MG63 (cell line): Measurements from ENCODE around the gene SLC16A4. TPM values are rescaled to one million over a fixed set of nuclear protein-coding genes. Genes with fewer than 3 reads are reported as not detected.
A peak's percentile ranks its signal among the peaks of the same experiment; 100 is the strongest.
"Not testable (repeated sequence)": the region's sequence is repeated elsewhere in the genome, so short reads cannot be mapped to it uniquely, and the experiment has no call there.

ENCODE experiments used
- DNase-seq: peaks from one replicate; pipeline ENCODE4 v3.0.0-alpha.2; 2020
- H3K27me3 ChIP-seq: fragments of 250-450 bp; sonication (Bioruptor Pico); 2 replicates; pipeline ENCODE4 v1.5.1; 2020; ENCODE audit warnings: mild to moderate bottlenecking, moderate library complexity
- H3K36me3 ChIP-seq: fragments of 250-450 bp; sonication (Bioruptor Pico); 2 replicates; pipeline ENCODE4 v1.5.1; 2020; ENCODE audit warnings: mild to moderate bottlenecking, moderate library complexity
- H3K4me3 ChIP-seq: fragments of 250-450 bp; sonication (Bioruptor Pico); 2 replicates; pipeline ENCODE4 v1.5.1; 2020; ENCODE audit warnings: mild to moderate bottlenecking, moderate library complexity
- H3K9me3 ChIP-seq: fragments of 250-450 bp; sonication (Bioruptor Pico); 2 replicates; pipeline ENCODE4 v1.5.1; 2020; ENCODE audit warnings: mild to moderate bottlenecking, moderate library complexity
- total RNA-seq: library from RNA; depleted of rRNA; stranded (reverse); fragments of >200 nt; shearing (Covaris generic); gene quantifications from 2 replicates; pipeline ENCODE4 v1.2.3, GENCODE V29; 2014; ENCODE audit warnings: low replicate concordance

Gene SLC16A4
- total RNA-seq, 1 experiment from 2014 or later: 30.5 TPM

DNA sequence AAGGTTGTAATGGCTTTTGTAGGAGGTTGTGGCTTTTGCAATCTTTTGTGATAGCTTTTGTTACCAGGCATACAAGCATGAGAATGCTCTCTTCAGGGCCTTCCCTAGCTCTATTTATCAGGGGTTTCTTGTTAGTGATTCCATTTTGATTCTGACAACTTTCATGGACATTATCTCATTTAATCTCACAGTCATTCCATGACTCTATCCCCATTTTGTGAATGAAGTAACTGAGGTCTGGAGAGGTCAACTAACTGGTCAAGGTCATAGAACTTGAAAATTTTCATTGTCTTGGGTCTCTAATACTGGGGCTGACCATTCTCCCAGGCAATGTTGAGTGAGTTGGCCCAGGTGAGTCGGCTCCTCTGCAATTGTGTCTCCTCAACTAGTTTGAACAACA is 27.9 kb upstream of the SLC16A4 start:
- Histone ChIP-seq H3K9me3 (peaks cover 9% of the 10 kb centered on the region), H3K36me3 (no peaks in the 10 kb centered on the region), H3K27me3 (peaks cover 4% of the 10 kb centered on the region), H3K4me3 (no peak overlapping the region)
- DNase-seq: no peak

GRCh38 chr1:110413045-110413444 is 22.2 kb upstream of the SLC16A4 start:
- DNase-seq, H3K36me3 ChIP-seq, H3K4me3 ChIP-seq, H3K27me3 ChIP-seq, H3K9me3 ChIP-seq: not testable (repeated sequence)

DNA sequence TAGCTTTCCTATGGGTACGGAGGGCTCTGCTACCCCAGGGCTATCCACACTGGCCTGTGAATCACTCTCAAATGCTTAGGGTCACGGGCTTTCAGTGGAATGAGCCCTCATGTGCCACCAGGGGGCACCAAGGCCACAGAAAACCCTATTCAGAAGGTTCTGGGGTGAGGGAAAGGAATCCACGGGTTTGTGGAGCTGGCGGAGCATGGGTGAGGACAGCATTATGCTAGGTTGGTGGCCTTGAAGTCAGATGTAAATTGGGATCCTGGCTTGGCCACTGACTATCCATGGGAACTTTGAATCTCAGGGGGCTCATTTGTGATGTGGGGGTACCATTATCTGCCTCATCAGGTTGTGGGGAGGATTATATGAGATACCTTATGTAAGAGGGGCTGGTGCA is 21.8 kb upstream of the SLC16A4 start:
- no peaks in the 10 kb centered on the region for H3K9me3 ChIP-seq
- peak; percentile 58 for DNase-seq

GRCh38 chr1:110411173-110411735 is 20.4 kb upstream of the SLC16A4 start:
- no peaks in the 10 kb centered on the region for H3K9me3 ChIP-seq
- no peak for DNase-seq
- peaks cover 4% of the 10 kb centered on the region; the same call in 1 of the 2 replicates for H3K36me3 ChIP-seq
- H3K27me3 ChIP-seq: no peaks in the 10 kb centered on the region
- H3K4me3 ChIP-seq: no peak overlapping the region

More for the DNA sequence above, 21.8 kb upstream of the SLC16A4 start:
- no peak overlapping the region for H3K4me3 ChIP-seq
- no peaks in the 10 kb centered on the region for H3K27me3 ChIP-seq
- H3K36me3 ChIP-seq: no peaks in the 10 kb centered on the region

GRCh38 chr1:110409316-110409715 is 18.5 kb upstream of the SLC16A4 start:
- Histone ChIP-seq H3K4me3 (no peak overlapping the region), H3K9me3 (no peaks in the 10 kb centered on the region), H3K36me3 (peaks cover 24% of the 10 kb centered on the region), H3K27me3 (no peaks in the 10 kb centered on the region)
- no peak for DNase-seq

- no peak for DNase-seq
- Histone ChIP-seq H3K9me3 (no peaks in the 10 kb centered on the region), H3K27me3 (no peaks in the 10 kb centered on the region), H3K4me3 (peak overlapping the region; percentile 93), H3K36me3 (peaks cover 32% of the 10 kb centered on the region)
These were observed 17.7 kb upstream of the SLC16A4 start for GRCh38 chr1:110408488-110408887.

DNA sequence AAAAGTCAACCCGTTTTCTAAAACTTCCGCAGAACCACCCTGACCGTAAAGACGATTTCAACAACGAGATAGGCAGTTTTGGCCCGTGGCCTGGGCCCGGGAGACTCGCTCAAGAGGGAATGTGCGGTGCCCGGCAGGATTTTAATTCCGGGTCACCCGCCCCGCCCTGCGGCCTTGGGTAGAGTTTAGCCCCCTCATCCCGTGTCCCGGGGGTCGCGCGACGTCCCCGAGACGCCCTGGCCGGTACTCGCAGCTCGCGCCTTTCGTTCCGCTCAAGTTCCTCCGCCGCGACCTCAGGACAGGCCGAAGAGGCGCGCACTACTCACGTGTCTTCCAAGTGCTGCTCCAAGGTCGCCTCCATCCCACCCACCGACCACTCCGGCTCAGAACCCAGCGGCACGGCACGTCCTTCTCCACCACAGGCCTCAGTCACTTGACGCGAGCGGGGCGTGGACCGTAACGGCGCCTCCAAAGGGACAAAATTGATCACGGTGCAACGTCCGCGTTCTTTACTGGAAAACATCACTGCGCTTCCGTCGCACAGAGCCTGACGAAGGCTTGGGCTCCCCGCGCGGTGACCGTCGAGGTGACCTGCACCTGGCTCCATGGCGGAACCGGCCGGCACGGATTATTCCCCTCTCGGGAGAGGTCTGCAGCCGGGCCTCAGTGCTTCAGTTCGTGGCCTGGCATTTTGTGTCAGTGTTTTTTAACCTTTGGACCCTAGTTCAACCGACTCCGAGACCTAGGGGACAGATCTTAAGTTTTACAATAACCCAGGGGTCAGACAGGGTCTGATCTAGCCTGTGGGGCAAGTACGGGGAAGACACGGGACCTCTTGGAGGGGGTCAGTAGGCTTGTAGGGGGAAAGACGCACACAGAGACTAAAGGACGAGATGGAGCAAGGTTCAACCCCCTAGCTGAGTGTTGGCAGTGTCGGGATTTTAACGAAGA is 16.7 kb upstream of the SLC16A4 start, which contains the start of gene LAMTOR5:
TSS of gene LAMTOR5 (minus strand) at position 435 of the 951 bp plus-strand sequence. CDS start at position 361, 74 bp downstream.
- Histone ChIP-seq H3K4me3 (peak within 1 kb of the TSS; percentile 93), H3K36me3 (peaks cover 41% of the 10 kb centered on the region), H3K27me3 (no peaks in the 10 kb centered on the region), H3K9me3 (no peaks in the 10 kb centered on the region)
- peak; percentile 95 for DNase-seq

GRCh38 chr1:110406407-110406806 is 15.6 kb upstream of the SLC16A4 start:
- H3K36me3 ChIP-seq: peaks cover 53% of the 10 kb centered on the region
- H3K27me3 ChIP-seq: not testable (repeated sequence)

DNA sequence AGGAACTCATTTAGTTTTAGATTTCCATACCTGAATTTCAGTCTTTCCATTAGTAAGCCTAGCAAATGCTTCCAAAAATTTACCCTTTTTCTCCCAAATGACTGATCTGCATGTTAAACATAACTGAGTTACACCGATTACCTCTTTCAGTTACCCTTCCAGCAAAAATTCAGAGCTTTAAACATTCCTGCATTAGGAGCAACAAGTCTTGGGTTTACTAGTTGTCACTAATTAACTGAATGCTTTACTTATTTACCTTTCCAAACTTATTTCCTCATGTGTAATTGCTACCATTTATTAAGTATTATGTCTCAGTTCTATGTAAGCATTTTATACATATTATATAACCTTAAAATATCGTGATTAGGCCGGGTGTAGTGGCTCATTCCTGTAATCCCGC is 13.6 kb upstream of the SLC16A4 start:
- DNase-seq: no peak
- H3K27me3 ChIP-seq: no peaks in the 10 kb centered on the region
- no peaks in the 10 kb centered on the region for H3K9me3 ChIP-seq
- peaks cover 71% of the 10 kb centered on the region for H3K36me3 ChIP-seq
- H3K4me3 ChIP-seq: no peak overlapping the region

More at GRCh38 chr1:110406407-110406806, 15.6 kb upstream of the SLC16A4 start:
- peak overlapping the region; percentile 93 for H3K4me3 ChIP-seq
- not testable (repeated sequence) for DNase-seq, H3K9me3 ChIP-seq

- Histone ChIP-seq H3K9me3 (no peaks in the 10 kb centered on the region), H3K4me3 (no peak overlapping the region), H3K27me3 (no peaks in the 10 kb centered on the region), H3K36me3 (peaks cover 74% of the 10 kb centered on the region)
- DNase-seq: no peak
These were observed 13.0 kb upstream of the SLC16A4 start for GRCh38 chr1:110403805-110404204.

- H3K4me3 ChIP-seq, H3K9me3 ChIP-seq, DNase-seq, H3K27me3 ChIP-seq: not testable (repeated sequence)
- H3K36me3 ChIP-seq: peaks cover 46% of the 10 kb centered on the region
These were observed 5.6 kb upstream of the SLC16A4 start for GRCh38 chr1:110396259-110396958.

DNA sequence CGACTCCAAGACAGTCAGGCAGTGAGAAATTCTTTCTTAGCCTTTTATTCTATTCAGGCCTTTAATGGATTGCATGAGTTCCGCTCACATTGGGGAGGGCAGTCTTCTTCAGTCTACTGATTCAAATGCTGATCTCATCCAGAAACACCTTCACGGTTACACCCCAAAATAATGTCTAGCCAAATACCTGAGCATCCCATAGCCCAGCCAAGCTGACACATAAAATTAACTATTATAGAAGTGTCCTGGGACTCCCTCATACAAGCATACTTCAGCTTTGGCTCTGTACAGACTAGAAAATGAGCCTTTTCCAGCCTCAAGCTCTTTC is 3.6 kb upstream of the SLC16A4 start:
- H3K27me3 ChIP-seq: no peaks in the 10 kb centered on the region
- H3K36me3 ChIP-seq: peaks cover 28% of the 10 kb centered on the region
- peaks cover 5% of the 10 kb centered on the region; the same call in 1 of the 2 replicates for H3K9me3 ChIP-seq
- no peak overlapping the region for H3K4me3 ChIP-seq
- no peak for DNase-seq

GRCh38 chr1:110393691-110394492 is 3.1 kb upstream of the SLC16A4 start:
- peak; percentile 70 for DNase-seq
- Histone ChIP-seq H3K4me3 (no peak overlapping the region), H3K27me3 (no peaks in the 10 kb centered on the region), H3K36me3 (peaks cover 24% of the 10 kb centered on the region), H3K9me3 (peaks cover 5% of the 10 kb centered on the region; the same call in 1 of the 2 replicates)

GRCh38 chr1:110393286-110393685 is 2.5 kb upstream of the SLC16A4 start:
- Histone ChIP-seq H3K4me3 (no peak overlapping the region), H3K27me3 (no peaks in the 10 kb centered on the region)
- no peak for DNase-seq

GRCh38 chr1:110390096-110390495 is 730 bp downstream of the SLC16A4 start:
- no peaks in the 10 kb centered on the region for H3K9me3 ChIP-seq
- peak; percentile 87 for DNase-seq
- H3K27me3 ChIP-seq: no peaks in the 10 kb centered on the region
- peaks cover 1% of the 10 kb centered on the region for H3K36me3 ChIP-seq
- peak overlapping the region; percentile 38 for H3K4me3 ChIP-seq

More at GRCh38 chr1:110393286-110393685, 2.5 kb upstream of the SLC16A4 start:
- peaks cover 5% of the 10 kb centered on the region; the same call in 1 of the 2 replicates for H3K9me3 ChIP-seq
- H3K36me3 ChIP-seq: peaks cover 24% of the 10 kb centered on the region

DNA sequence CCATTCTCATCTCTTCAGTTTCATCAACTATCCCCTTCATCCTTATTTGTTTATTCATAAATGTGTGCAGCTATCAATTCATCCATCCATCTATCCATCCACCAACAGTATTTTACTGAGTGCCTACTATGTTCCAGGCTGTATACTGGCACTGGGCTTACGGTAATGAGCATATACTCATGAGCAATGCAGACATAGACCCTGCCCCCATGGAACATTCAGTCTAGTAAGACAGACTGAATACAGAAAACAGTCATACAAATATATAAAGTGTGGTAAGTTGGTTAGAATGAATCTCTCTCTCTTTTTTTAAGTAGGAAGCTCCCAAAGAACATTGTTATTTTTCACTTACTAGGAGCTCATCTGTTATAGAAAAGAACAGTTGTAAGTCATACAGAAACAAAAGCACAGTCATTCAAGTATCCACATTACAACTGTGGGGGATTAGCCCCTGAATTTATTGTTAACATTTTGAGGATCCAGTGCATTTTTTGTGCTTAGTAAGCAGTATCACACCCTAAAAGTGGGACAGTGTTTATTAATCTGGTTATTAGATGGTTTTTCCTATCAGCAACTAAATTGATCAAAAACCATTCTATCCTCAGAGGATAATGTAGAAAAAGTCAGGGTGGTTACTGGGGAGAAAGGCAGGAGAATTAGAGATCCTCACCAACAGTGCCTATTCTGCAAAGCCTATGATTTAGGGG is 3.6 kb downstream of the SLC16A4 start:
- DNase-seq: no peak
- Histone ChIP-seq H3K27me3 (no peaks in the 10 kb centered on the region), H3K36me3 (peaks cover 13% of the 10 kb centered on the region), H3K9me3 (no peaks in the 10 kb centered on the region), H3K4me3 (no peak overlapping the region)
